Adrenal gland (tissue), 19 donors: Measurements from ENCODE around the gene ATP6V0D1. TPM values are rescaled to one million over a fixed set of nuclear protein-coding genes. Genes with fewer than 3 reads are reported as not detected.

ENCODE experiments used
- DNase-seq, 7 donors: peaks; one replicate each; pipeline ENCODE4 v3.0.0-alpha.2; 2019 to 2020
- H3K27ac ChIP-seq, 5 donors: fragments of 200-600 bp; sonication (generic) in 4 of 5; 1 replicate in 3 of 5; 2 replicates in 2 of 5; pipeline versions ENCODE4 v1.5.1 to v1.8.0; 2016 to 2020; ENCODE audit warnings: mild to moderate bottlenecking in 1 of 5
- H3K27me3 ChIP-seq: fragments of 200-600 bp; 2 replicates; pipeline ENCODE4 v1.8.0; 2021
- H3K36me3 ChIP-seq, 2 donors: fragments of 200-600 bp; replicated peaks in 1 of 2; 1 replicate in 1 of 2; 2 replicates in 1 of 2; pipeline versions ENCODE4 v1.5.1 to v1.8.0; 2018 to 2022
- H3K4me1 ChIP-seq, 2 donors: fragments of 200-600 bp; replicated peaks in 1 of 2; 1 replicate in 1 of 2; 2 replicates in 1 of 2; pipeline versions ENCODE4 v1.5.1 to v1.8.0; 2018 to 2021
- H3K4me3 ChIP-seq, 4 donors: fragments of 200-600 bp; sonication (generic) in 3 of 4; one replicate each; pipeline ENCODE4 v1.5.1; 2016 to 2018
- H3K9me3 ChIP-seq, 3 donors: fragments of 200-600 bp; sonication (generic) in 1 of 3; replicated peaks in 1 of 3; 1 replicate in 2 of 3; 2 replicates in 1 of 3; pipeline versions ENCODE4 v1.5.1 to v1.8.0; 2016 to 2021
- CTCF ChIP-seq, 6 experiments: fragments of 450-650 bp in 4 of 6; fragments of 200-600 bp in 2 of 6; sonication (generic) in 1 of 6; IDR thresholded peaks; 1 replicate in 5 of 6; 2 replicates in 1 of 6; pipeline versions ENCODE4 v1.5.1 to v1.8.0; 2016 to 2021; ENCODE audit warnings: antibody characterized with exemption in 6 of 6, mild to moderate bottlenecking in 2 of 6, moderate library complexity in 1 of 6
- POLR2A ChIP-seq, 2 donors: fragments of 450-650 bp; IDR thresholded peaks; one replicate each; pipeline ENCODE4 v1.6.1; 2017; ENCODE audit warnings: antibody characterized with exemption in 2 of 2, mild to moderate bottlenecking in 2 of 2, moderate library complexity in 1 of 2
- WGBS, 4 donors: extraction: QIAGEN DNeasy Blood & Tissue Kit in 2 of 4; methylation state at CpG; one replicate each; pipeline versions ENCODE4 v1.1.5 to v1.1.7; 2013 to 2017; 5-methylcytosine and 5-hydroxymethylcytosine counted together
- intact Hi-C, 2 donors: fragments of 100-400 bp; cut with DNase I; formaldehyde crosslinking; loops; one replicate each; pipeline versions ENCODE4 v1.14.1 to v1.15.0; 2022 to 2023
- long read RNA-seq, 10 donors: library from polyadenylated mRNA in 3 of 10; unstranded in 2 of 10; stranded (forward) in 1 of 10; transcript quantifications; one replicate each; pipeline ENCODE4 v2.0.0 and lab custom pipeline, GENCODE V29; 2021 to 2026
- polyA plus RNA-seq, 3 donors: library from polyadenylated mRNA; stranded (reverse); fragments of 200-250 nt in 2 of 3; fragments of 350-450 nt in 1 of 3; fragmentation: Illumina TruSeq in 1 of 3; extraction: RNeasy Lipid Tissue Mini Kit (QIAGEN cat#74804) in 1 of 3; gene quantifications; one replicate each; pipeline ENCODE4 v1.2.3, GENCODE V29; 2013 to 2014
- total RNA-seq, 9 donors: library from RNA; depleted of rRNA in 4 of 9; stranded (reverse); fragments of >200 nt in 4 of 9; fragments of 120-200 nt in 1 of 9; fragmentation: NEBNext Ultra II Directional in 1 of 9; extraction: Animal tissue kit (Norgen Biotek cat#: 25700) in 1 of 9; gene quantifications; one replicate each; pipeline versions ENCODE4 v1.1.0 to v1.2.4, GENCODE V29; 2013 to 2023
- donor health status: healthy with polysubstance abuse.
- donor health status: Bipolar disorder and iron deficiency.
- donor health status: DM: yes; HTN: yes; CAD: no.
- donor health status: DM: no; HTN: no; CAD: no.
- donor health status: DM: no; HTN: no; CAD: no.
- donor health status: DM: yes; HTN: yes; CAD: no.

ATP6V0D1 gene
- total RNA-seq (100 to 1,000 TPM; 114 to 244 (median 167) TPM), polyA plus RNA-seq (100 to 1,000 TPM in 1 of 3 donors, 10 to 100 TPM in 2; 24.1 to 186 (median 31.9) TPM)
- long read RNA-seq, donor 1, transcript ATP6V0D1-201 (8 exons, 1,716 nt): major isoform, 48 of 86 reads
- long read RNA-seq, donor 1, partial matches to known transcripts: 37 of 86 reads
- long read RNA-seq, donor 1, other reads (novel, unspliced or antisense): 0 of 86 reads
- long read RNA-seq, donor 2, transcript ATP6V0D1-201 (8 exons, 1,716 nt): major isoform, 42 of 42 reads
- long read RNA-seq, donor 2, partial matches to known transcripts: 0 of 42 reads
- long read RNA-seq, donor 2, other reads (novel, unspliced or antisense): 0 of 42 reads
- long read RNA-seq, donor 3, transcript ATP6V0D1-201 (8 exons, 1,716 nt): major isoform, 52 of 83 reads
- long read RNA-seq, donor 3, partial matches to known transcripts: 30 of 83 reads
- long read RNA-seq, donor 3, other reads (novel, unspliced or antisense): 0 of 83 reads
- long read RNA-seq, donor 4, transcript ATP6V0D1-201 (8 exons, 1,716 nt): major isoform, 193 of 206 reads
- long read RNA-seq, donor 4, partial matches to known transcripts: 1 of 206 reads
- long read RNA-seq, donor 4, other reads (novel, unspliced or antisense): 12 of 206 reads
- long read RNA-seq, donor 5, transcript ATP6V0D1-201 (8 exons, 1,716 nt): major isoform, 350 of 375 reads
- long read RNA-seq, donor 5, partial matches to known transcripts: 4 of 375 reads
- long read RNA-seq, donor 5, other reads (novel, unspliced or antisense): 21 of 375 reads
- long read RNA-seq, donor 6, transcript ATP6V0D1-201 (8 exons, 1,716 nt): major isoform, 118 of 135 reads
- long read RNA-seq, donor 6, partial matches to known transcripts: 1 of 135 reads
- long read RNA-seq, donor 6, other reads (novel, unspliced or antisense): 15 of 135 reads
- long read RNA-seq, donor 7, transcript ATP6V0D1-201 (8 exons, 1,716 nt): major isoform, 24 of 24 reads
- long read RNA-seq, donor 7, partial matches to known transcripts: 0 of 24 reads
- long read RNA-seq, donor 7, other reads (novel, unspliced or antisense): 0 of 24 reads
- long read RNA-seq, donor 8, transcript ATP6V0D1-201 (8 exons, 1,716 nt): major isoform, 72 of 78 reads
- long read RNA-seq, donor 8, partial matches to known transcripts: 5 of 78 reads
- long read RNA-seq, donor 8, other reads (novel, unspliced or antisense): 0 of 78 reads
- long read RNA-seq, donor 9, transcript ATP6V0D1-201 (8 exons, 1,716 nt): major isoform, 49 of 71 reads
- long read RNA-seq, donor 9, partial matches to known transcripts: 22 of 71 reads
- long read RNA-seq, donor 9, other reads (novel, unspliced or antisense): 0 of 71 reads
- long read RNA-seq, donor 10, transcript ATP6V0D1-201 (8 exons, 1,716 nt): major isoform, 26 of 26 reads
- long read RNA-seq, donor 10, partial matches to known transcripts: 0 of 26 reads
- long read RNA-seq, donor 10, other reads (novel, unspliced or antisense): 0 of 26 reads

GRCh38 chr16:67480833-67481560, at the start of gene ATP6V0D1:
Gene ATP6V0D1, minus strand, starts transcription at chr16:67481157. Its CDS starts 71 bp downstream, at chr16:67481086.
- peak; percentile 83 to 97 (median 89) for TF ChIP-seq CTCF (IDR thresholded peaks at IDR 0.05)
- TF ChIP-seq POLR2A (IDR thresholded peaks at IDR 0.05): peak; percentile 76 to 92
- intact Hi-C loops: loop anchor here in 1 of 2 donors (5.0 kb wide), 1 partner anchor 36 kb away; no protein-coding TSS in a partner anchor
- Histone ChIP-seq H3K9me3 (no peaks in the 10 kb centered on the region), H3K4me1 (peaks cover 32 to 62% of the 10 kb centered on the region in 2 donors), H3K36me3 (peaks cover 0 to 8% of the 10 kb centered on the region in 2 donors), H3K4me3 (peak within 1 kb of the TSS; percentile 67 to 96 (median 86)), H3K27ac (peak within 1 kb of the TSS; percentile 93 to 99 (median 97)), H3K27me3 (no peaks in the 10 kb centered on the region)
- 0 to 2% (median 0%) methylated on average over 33 to 57 of the region's 57 CpGs for WGBS, 4 donors
- DNase-seq: peak; percentile 98 to 99 (median 99)

GRCh38 chr16:67530013-67530939, 49.3 kb upstream of the ATP6V0D1 start:
- intact Hi-C loops: no loop called here
- Histone ChIP-seq H3K4me3 (peak overlapping the region; percentile 1 to 84 (median 55)), H3K36me3 (no peaks in the 10 kb centered on the region), H3K27me3 (no peaks in the 10 kb centered on the region), H3K27ac (peak overlapping the region in 4 of 5 donors; percentile 79 to 96 (median 82)), H3K4me1 (peaks cover 23 to 43% of the 10 kb centered on the region in 2 donors), H3K9me3 (no peaks in the 10 kb centered on the region)
- DNase-seq: peak; percentile 74 to 87 (median 77)
- WGBS, 4 donors: 2 to 7% (median 6%) methylated on average over 14 to 48 of the region's 48 CpGs
- TF ChIP-seq POLR2A (IDR thresholded peaks at IDR 0.05): peak; percentile 75 to 76
- no peak for TF ChIP-seq CTCF (IDR thresholded peaks at IDR 0.05)

- no peak for TF ChIP-seq CTCF (IDR thresholded peaks at IDR 0.05)
- no peak for TF ChIP-seq POLR2A (IDR thresholded peaks at IDR 0.05)
- Histone ChIP-seq H3K27ac (peak overlapping the region; percentile 48 to 96 (median 79)), H3K27me3 (no peaks in the 10 kb centered on the region), H3K4me3 (peak overlapping the region; percentile 1 to 84 (median 55)), H3K9me3 (no peaks in the 10 kb centered on the region), H3K36me3 (no peaks in the 10 kb centered on the region), H3K4me1 (peaks cover 23 to 43% of the 10 kb centered on the region in 2 donors)
- peak in 2 of 7 donors; percentile 40 to 46 for DNase-seq
- intact Hi-C loops: no loop called here
- 0 to 8% (median 7%) methylated on average over 2 to 16 of the region's 16 CpGs for WGBS, 4 donors
Measured at GRCh38 chr16:67529582-67530012, 48.6 kb upstream of the ATP6V0D1 start.
